ENCODE results near the gene TCP11L2. TPM values are rescaled to one million over a fixed set of nuclear protein-coding genes. Genes with fewer than 3 reads are reported as not detected.

Gene TCP11L2
- total and polyA plus RNA-seq, 4 donors = 2.5 to 98.1 (median 5.9) TPM

GRCh38 chr12:106359646-106360399, 57.3 kb downstream of the TCP11L2 start (continued):
- TF ChIP-seq REST (IDR thresholded peaks at IDR 0.05) (peak; percentile 46), HNF4G (IDR thresholded peaks at IDR 0.05) (no peak)

- TF ChIP-seq TAF1 (conservative IDR thresholded peaks at IDR 0.05) = peak; percentile 78
- peak; percentile 16 for TF ChIP-seq REST (IDR thresholded peaks at IDR 0.05)
- peak; percentile 77 for TF ChIP-seq SP1 (IDR thresholded peaks at IDR 0.05)
- no peak for TF ChIP-seq NR2F2 (IDR thresholded peaks at IDR 0.05)
- peak in 1 of 2 donors; percentile 21 for TF ChIP-seq RAD21 (IDR thresholded peaks at IDR 0.05)
- no peak for TF ChIP-seq ATF3 (IDR thresholded peaks at IDR 0.05)
- TF ChIP-seq CTCF (IDR thresholded peaks at IDR 0.05; ENCODE audit: low read depth, low read length, missing input control) = no peak
- TF ChIP-seq RXRA (IDR thresholded peaks at IDR 0.05) = peak; percentile 76 to 84
- peak; percentile 74 for TF ChIP-seq YY1 (IDR thresholded peaks at IDR 0.05)
- TF ChIP-seq FOXA2 (IDR thresholded peaks at IDR 0.05) = no peak
- no peak for TF ChIP-seq EGR1 (IDR thresholded peaks at IDR 0.05; ENCODE audit: low read depth in 2 of 2)
- no peak for TF ChIP-seq JUND (IDR thresholded peaks at IDR 0.05)
- no peak for TF ChIP-seq GABPA (IDR thresholded peaks at IDR 0.05 in 1 of 2, conservative IDR thresholded peaks at IDR 0.05 in 1 of 2)
- peak in 1 of 2 donors; percentile 2 for TF ChIP-seq HNF4A (conservative IDR thresholded peaks at IDR 0.05)
- TF ChIP-seq FOXA1 (IDR thresholded peaks at IDR 0.05) = peak; percentile 28
- TF ChIP-seq ZBTB33 (IDR thresholded peaks at IDR 0.05) = peak; percentile 54
- TF ChIP-seq MAX (IDR thresholded peaks at IDR 0.05) = peak; percentile 19
- TF ChIP-seq HNF4G (IDR thresholded peaks at IDR 0.05) = no peak
- peak overlapping the region; percentile 88 to 90 for H3K27ac ChIP-seq (ENCODE audit: low read depth in 1 of 2, low read length in 2 of 2)
- H3K9ac ChIP-seq (ENCODE audit: low read depth in 1 of 2, low read length in 2 of 2) = peak overlapping the region in 1 of 2 donors; percentile 76
- H3K4me1 ChIP-seq (ENCODE audit: control insufficient read depth in 4 of 4, insufficient read depth in 4 of 4, low read length in 3 of 4) = peaks cover 10 to 43% (median 27%) of the 10 kb centered on the region in 4 donors
- H3K27me3 ChIP-seq (ENCODE audit: control insufficient read depth in 4 of 4, insufficient read depth in 4 of 4, low read length in 3 of 4) = no peaks in the 10 kb centered on the region
- WGBS = 46% methylated on average over 5 of the region's 5 CpGs
- H3K9me3 ChIP-seq (ENCODE audit: control insufficient read depth in 4 of 4, low read length in 3 of 4) = no peaks in the 10 kb centered on the region
- peaks cover 0 to 2% (median 0%) of the 10 kb centered on the region in 4 donors for H3K36me3 ChIP-seq (ENCODE audit: control insufficient read depth in 4 of 4, insufficient read depth in 3 of 4, low read depth in 1 of 4, low read length in 3 of 4)
- H3K4me3 ChIP-seq (ENCODE audit: low read depth in 1 of 3, low read length in 3 of 3) = no peak overlapping the region
- DNase-seq (ENCODE audit: low spot score) = no peak
These were observed 58.0 kb downstream of the TCP11L2 start for GRCh38 chr12:106360400-106360994.

Measured in liver (tissue), 9 donors.